Activated naive CD4-positive, alpha-beta T cell treated with anti-CD3 and anti-CD28 coated beads for 36 hours (primary cell): ENCODE data around the gene HPGD. TPM values are rescaled to one million over a fixed set of nuclear protein-coding genes. Genes with fewer than 3 reads are reported as not detected.
A peak's percentile ranks its signal among the peaks of the same experiment; 100 is the strongest.

ENCODE experiments used
- CTCF ChIA-PET: fragments of 350-600 bp; sonication (Branson Sonifier 250); formaldehyde crosslinking; loops from one replicate; lab custom pipeline; 2021; ENCODE audit warnings: antibody characterized with exemption; lab: Charles Lee
- DNase-seq: peaks from one replicate; pipeline ENCODE4 v3.0.0-alpha.2; 2020
- H3K27ac Mint-ChIP-seq: one replicate; pipeline ENCODE4 v1.8.0; 2021; ENCODE audit warnings: mild to moderate bottlenecking, mixed read lengths
- H3K27me3 Mint-ChIP-seq: one replicate; pipeline ENCODE4 v1.8.0; 2021; ENCODE audit warnings: low read depth, mixed read lengths
- H3K36me3 Mint-ChIP-seq: one replicate; pipeline ENCODE4 v1.8.0; 2021; ENCODE audit warnings: low read depth, mixed read lengths
- H3K4me1 Mint-ChIP-seq: one replicate; pipeline ENCODE4 v1.8.0; 2021; ENCODE audit warnings: low read depth, mixed read lengths
- H3K4me3 Mint-ChIP-seq: one replicate; pipeline ENCODE4 v1.8.0; 2021; ENCODE audit warnings: mild to moderate bottlenecking, moderate library complexity, mixed read lengths
- H3K9me3 Mint-ChIP-seq: one replicate; pipeline ENCODE4 v1.8.0; 2021; ENCODE audit warnings: mixed read lengths
- intact Hi-C: fragments of 100-400 bp; cut with micrococcal nuclease; formaldehyde crosslinking; loops from one replicate; pipeline ENCODE4 v1.15.1; 2023
- total RNA-seq, 2 experiments: library from RNA; stranded (reverse); gene quantifications; one replicate each; pipeline ENCODE4 v1.2.3, GENCODE V29; 2021

Gene HPGD
- total RNA-seq, 2 experiments from 2014 or later: 1.5 to 2.8 TPM

- H3K36me3 Mint-ChIP-seq: no peaks in the 10 kb centered on the region
- H3K9me3 Mint-ChIP-seq: peaks cover 6% of the 10 kb centered on the region
- no peak overlapping the region for H3K4me3 Mint-ChIP-seq
- H3K4me1 Mint-ChIP-seq: no peaks in the 10 kb centered on the region
- intact Hi-C loops: no loop called here
- CTCF ChIA-PET: no interaction called here
- DNase-seq: no peak
- H3K27me3 Mint-ChIP-seq: no peaks in the 10 kb centered on the region
- H3K27ac Mint-ChIP-seq: no peak overlapping the region
Measured at GRCh38 chr4:174544496-174544895, 22.2 kb upstream of the HPGD start.

- Mint-ChIP-seq H3K27me3 (no peaks in the 10 kb centered on the region), H3K27ac (no peak overlapping the region), H3K9me3 (no peaks in the 10 kb centered on the region), H3K4me1 (no peaks in the 10 kb centered on the region), H3K36me3 (no peaks in the 10 kb centered on the region), H3K4me3 (no peak overlapping the region)
- DNase-seq: no peak
- intact Hi-C loops: no loop called here
- CTCF ChIA-PET: no interaction called here
Measured at GRCh38 chr4:174540175-174540574, 17.9 kb upstream of the HPGD start.

- intact Hi-C loops: no loop called here
- no peaks in the 10 kb centered on the region for H3K36me3 Mint-ChIP-seq
- no peaks in the 10 kb centered on the region for H3K27me3 Mint-ChIP-seq
- no peaks in the 10 kb centered on the region for H3K9me3 Mint-ChIP-seq
- no peaks in the 10 kb centered on the region for H3K4me1 Mint-ChIP-seq
- DNase-seq: no peak
- CTCF ChIA-PET: no interaction called here
- no peak overlapping the region for H3K4me3 Mint-ChIP-seq
- H3K27ac Mint-ChIP-seq: no peak overlapping the region
Measured at GRCh38 chr4:174539571-174539970, 17.3 kb upstream of the HPGD start.

- H3K4me3 Mint-ChIP-seq: no peak overlapping the region
- no peak for DNase-seq
- intact Hi-C loops: no loop called here
- H3K27ac Mint-ChIP-seq: no peak overlapping the region
- H3K9me3 Mint-ChIP-seq: no peaks in the 10 kb centered on the region
- H3K27me3 Mint-ChIP-seq: no peaks in the 10 kb centered on the region
- H3K36me3 Mint-ChIP-seq: no peaks in the 10 kb centered on the region
- no peaks in the 10 kb centered on the region for H3K4me1 Mint-ChIP-seq
- CTCF ChIA-PET: no interaction called here
Measured at GRCh38 chr4:174538876-174539250, 16.6 kb upstream of the HPGD start.

GRCh38 chr4:174538123-174538875, 16.0 kb upstream of the HPGD start:
- no peak overlapping the region for H3K27ac Mint-ChIP-seq
- H3K4me1 Mint-ChIP-seq: no peaks in the 10 kb centered on the region
- CTCF ChIA-PET: no interaction called here
- no peaks in the 10 kb centered on the region for H3K9me3 Mint-ChIP-seq
- no peaks in the 10 kb centered on the region for H3K36me3 Mint-ChIP-seq
- no peaks in the 10 kb centered on the region for H3K27me3 Mint-ChIP-seq
- H3K4me3 Mint-ChIP-seq: no peak overlapping the region
- intact Hi-C loops: no loop called here
- DNase-seq: no peak

GRCh38 chr4:174537634-174538033, 15.3 kb upstream of the HPGD start:
- H3K27ac Mint-ChIP-seq: no peak overlapping the region
- no peak for DNase-seq
- H3K4me3 Mint-ChIP-seq: no peak overlapping the region
- no peaks in the 10 kb centered on the region for H3K9me3 Mint-ChIP-seq
- H3K27me3 Mint-ChIP-seq: no peaks in the 10 kb centered on the region
- H3K4me1 Mint-ChIP-seq: no peaks in the 10 kb centered on the region
- no peaks in the 10 kb centered on the region for H3K36me3 Mint-ChIP-seq
- CTCF ChIA-PET: no interaction called here
- intact Hi-C loops: no loop called here

GRCh38 chr4:174534461-174534860, 12.2 kb upstream of the HPGD start:
- no peak overlapping the region for H3K27ac Mint-ChIP-seq
- H3K4me1 Mint-ChIP-seq: no peaks in the 10 kb centered on the region
- no peak overlapping the region for H3K4me3 Mint-ChIP-seq
- H3K36me3 Mint-ChIP-seq: no peaks in the 10 kb centered on the region
- no peaks in the 10 kb centered on the region for H3K9me3 Mint-ChIP-seq
- CTCF ChIA-PET: no interaction called here
- DNase-seq: no peak
- H3K27me3 Mint-ChIP-seq: no peaks in the 10 kb centered on the region
- intact Hi-C loops: no loop called here

- Mint-ChIP-seq H3K27me3 (no peaks in the 10 kb centered on the region), H3K4me3 (no peak overlapping the region), H3K9me3 (no peaks in the 10 kb centered on the region), H3K4me1 (no peaks in the 10 kb centered on the region), H3K27ac (no peak overlapping the region), H3K36me3 (no peaks in the 10 kb centered on the region)
- CTCF ChIA-PET: no interaction called here
- intact Hi-C loops: no loop called here
- DNase-seq: no peak
Measured at GRCh38 chr4:174532445-174532844, 10.2 kb upstream of the HPGD start.

- CTCF ChIA-PET: no interaction called here
Measured at GRCh38 chr4:174531486-174531885, 9.2 kb upstream of the HPGD start.

GRCh38 chr4:174528226-174528625, 5.9 kb upstream of the HPGD start:
- intact Hi-C loops: no loop called here
- CTCF ChIA-PET: no interaction called here
- Mint-ChIP-seq H3K9me3 (no peaks in the 10 kb centered on the region), H3K36me3 (no peaks in the 10 kb centered on the region), H3K4me3 (no peak overlapping the region), H3K27me3 (peaks cover 21% of the 10 kb centered on the region), H3K27ac (no peak overlapping the region), H3K4me1 (peaks cover 7% of the 10 kb centered on the region)
- no peak for DNase-seq

More at GRCh38 chr4:174531486-174531885, 9.2 kb upstream of the HPGD start:
- Mint-ChIP-seq H3K4me3 (no peak overlapping the region), H3K9me3 (no peaks in the 10 kb centered on the region), H3K27me3 (peaks cover 3% of the 10 kb centered on the region), H3K4me1 (no peaks in the 10 kb centered on the region), H3K36me3 (no peaks in the 10 kb centered on the region), H3K27ac (no peak overlapping the region)
- intact Hi-C loops: no loop called here
- no peak for DNase-seq

- H3K9me3 Mint-ChIP-seq: no peaks in the 10 kb centered on the region
- no peaks in the 10 kb centered on the region for H3K36me3 Mint-ChIP-seq
- H3K27me3 Mint-ChIP-seq: peaks cover 29% of the 10 kb centered on the region
- DNase-seq: no peak
- CTCF ChIA-PET: interaction anchor here (0.6 kb wide), 2 partner anchors 153 to 297 kb away, joined by 3 read pairs; no protein-coding TSS in a partner anchor
- no peak overlapping the region for H3K27ac Mint-ChIP-seq
- intact Hi-C loops: no loop called here
- H3K4me1 Mint-ChIP-seq: peaks cover 13% of the 10 kb centered on the region
- H3K4me3 Mint-ChIP-seq: no peak overlapping the region
Measured at GRCh38 chr4:174526731-174527130, 4.4 kb upstream of the HPGD start.

GRCh38 chr4:174524242-174524641, 2.0 kb upstream of the HPGD start:
- Mint-ChIP-seq H3K36me3 (no peaks in the 10 kb centered on the region), H3K4me1 (peaks cover 13% of the 10 kb centered on the region), H3K27me3 (peaks cover 36% of the 10 kb centered on the region), H3K9me3 (no peaks in the 10 kb centered on the region), H3K27ac (no peak overlapping the region), H3K4me3 (no peak overlapping the region)
- CTCF ChIA-PET: interaction anchor here (0.6 to 1.3 kb wide), 2 partner anchors 146 to 157 kb away, joined by 3 to 4 read pairs; no protein-coding TSS in a partner anchor
- DNase-seq: no peak
- intact Hi-C loops: loop anchor here (5.0 kb wide), 2 partner anchors 102 to 307 kb away; no protein-coding TSS in a partner anchor

- Mint-ChIP-seq H3K9me3 (no peaks in the 10 kb centered on the region), H3K36me3 (no peaks in the 10 kb centered on the region), H3K27me3 (peaks cover 36% of the 10 kb centered on the region), H3K4me1 (peaks cover 13% of the 10 kb centered on the region), H3K4me3 (peak overlapping the region; percentile 73), H3K27ac (no peak overlapping the region)
- CTCF ChIA-PET: interaction anchor here (1.3 kb wide), 1 partner anchor 156 kb away, joined by 4 read pairs; no protein-coding TSS in a partner anchor
- peak; percentile 7 for DNase-seq
- intact Hi-C loops: loop anchor here (2.0 to 5.0 kb wide), 4 partner anchors 101 to 306 kb away; no protein-coding TSS in a partner anchor
Measured at GRCh38 chr4:174523025-174523693, 871 bp upstream of the HPGD start.
